H1 (cell line): ENCODE measurements around the gene FAM204A.

Source experiments
- CEBPB ChIP-seq: IDR thresholded peaks from 2 replicates; pipeline ENCODE4 v1.6.1; 2012; ENCODE audit warnings: low read depth, low read length
- CHD2 ChIP-seq: IDR thresholded peaks from 2 replicates; pipeline ENCODE4 v1.6.1; 2012; ENCODE audit warnings: low read length, improper control_type of control experiment
- CTCF ChIP-seq, 3 experiments: IDR thresholded peaks; 1 replicate in 2 of 3; 2 replicates in 1 of 3; pipeline versions ENCODE4 v1.5.1 to v1.6.1; 2011; ENCODE audit warnings: low read length in 3 of 3, mild to moderate bottlenecking in 3 of 3, inconsistent platforms in 2 of 3, low read depth in 1 of 3, moderate library complexity in 1 of 3; ENCODE audit not compliant: insufficient read depth in 1 of 3; ENCODE audit errors: control extremely low read depth in 1 of 3
- POLR2A ChIP-seq, 2 experiments: IDR thresholded peaks; 1 replicate in 1 of 2; 2 replicates in 1 of 2; pipeline ENCODE4 v1.6.1; 2011; ENCODE audit warnings: low read depth in 2 of 2, low read length in 2 of 2, mild to moderate bottlenecking in 2 of 2; ENCODE audit errors: control extremely low read depth in 1 of 2
- POLR2AphosphoS5 ChIP-seq: IDR thresholded peaks from 2 replicates; pipeline ENCODE4 v1.6.1; 2011; ENCODE audit warnings: low read depth, low read length
- RBBP5 ChIP-seq: IDR thresholded peaks from 2 replicates; pipeline ENCODE4 v1.7.1; 2012; ENCODE audit warnings: low read depth, mild to moderate bottlenecking, inconsistent platforms, low read length, moderate library complexity, borderline replicate concordance
- SIN3A ChIP-seq, 2 experiments: IDR thresholded peaks in 1 of 2; conservative IDR thresholded peaks in 1 of 2; 2 replicates each; pipeline ENCODE4 v1.6.1; 2011 to 2012; ENCODE audit warnings: low read length in 2 of 2, improper control_type of control experiment in 1 of 2, low read depth in 1 of 2, mild to moderate bottlenecking in 1 of 2

GRCh38 chr10:118256825-118257570 lies 85.1 kb downstream of the FAM204A start:
- TF ChIP-seq CEBPB: no peak
- no peak for TF ChIP-seq RBBP5
- TF ChIP-seq POLR2A (IDR thresholded peaks at IDR 0.05; ENCODE audit: control extremely low read depth in 1 of 2, low read depth in 2 of 2, low read length in 2 of 2): no peak
- no peak for TF ChIP-seq POLR2AphosphoS5
- TF ChIP-seq CTCF (IDR thresholded peaks at IDR 0.05; ENCODE audit: control extremely low read depth in 1 of 3, insufficient read depth in 1 of 3, low read depth in 1 of 3, low read length in 3 of 3): no peak
- TF ChIP-seq SIN3A (conservative IDR thresholded peaks at IDR 0.05 in 1 of 2, IDR thresholded peaks at IDR 0.05 in 1 of 2; ENCODE audit: low read depth in 1 of 2, low read length in 2 of 2): no peak
- no peak for TF ChIP-seq CHD2
